RWPE2 (cell line): Measurements from ENCODE around the gene ADRA2A.
A peak's percentile ranks its signal among the peaks of the same experiment; 100 is the strongest.

Source experiments
- ATAC-seq: fragments of 200-7000 bp; cut with Tn5 transposase; 3 replicates; pipeline ENCODE4 v1.9.1; 2021; ENCODE audit warnings: low read depth
- DNase-seq: peaks from one replicate; pipeline ENCODE4 v3.0.0-alpha.2; 2020; ENCODE audit warnings: low spot score
- H3K27ac ChIP-seq: fragments of 450-650 bp; 2 replicates; pipeline ENCODE4 v1.5.1; 2017; ENCODE audit warnings: mild to moderate bottlenecking; ENCODE audit not compliant: poor library complexity, severe bottlenecking
- H3K27me3 ChIP-seq: fragments of 250-450 bp; sonication (Bioruptor Pico); 2 replicates; pipeline ENCODE4 v1.5.1; 2021; ENCODE audit warnings: mild to moderate bottlenecking, moderate library complexity; ENCODE audit not compliant: insufficient read depth, poor library complexity, severe bottlenecking
- H3K36me3 ChIP-seq: fragments of 250-450 bp; sonication (Bioruptor Pico); 2 replicates; pipeline ENCODE4 v1.5.1; 2020; ENCODE audit warnings: low read depth, mild to moderate bottlenecking, moderate library complexity
- H3K4me1 ChIP-seq: fragments of 250-450 bp; sonication (Bioruptor Pico); 2 replicates; pipeline ENCODE4 v1.5.1; 2021; ENCODE audit warnings: mild to moderate bottlenecking, moderate library complexity; ENCODE audit not compliant: insufficient read depth, poor library complexity, severe bottlenecking
- H3K4me3 ChIP-seq: fragments of 250-450 bp; sonication (Bioruptor Pico); 2 replicates; pipeline ENCODE4 v1.5.1; 2021; ENCODE audit warnings: mild to moderate bottlenecking, moderate library complexity; ENCODE audit not compliant: severe bottlenecking
- H3K9me3 ChIP-seq: fragments of 250-450 bp; sonication (Bioruptor Pico); 2 replicates; pipeline ENCODE4 v1.5.1; 2021; ENCODE audit warnings: mild to moderate bottlenecking, moderate library complexity; ENCODE audit not compliant: severe bottlenecking
- CTCF ChIP-seq: fragments of 450-650 bp; IDR thresholded peaks from one replicate; pipeline ENCODE4 v1.5.1; 2017; ENCODE audit warnings: mild to moderate bottlenecking, moderate library complexity; ENCODE audit not compliant: poor library complexity, severe bottlenecking

Gene ADRA2A

GRCh38 chr10:111076682-111077478, at the start of gene ADRA2A:
Gene ADRA2A, plus strand, starts transcription at chr10:111077029. Its CDS starts 968 bp downstream, at chr10:111077997.
- Histone ChIP-seq H3K4me1 (no peaks in the 10 kb centered on the region), H3K9me3 (no peaks in the 10 kb centered on the region), H3K27ac (no peak within 1 kb of the TSS), H3K36me3 (no peaks in the 10 kb centered on the region), H3K4me3 (peak within 1 kb of the TSS; percentile 22), H3K27me3 (peaks cover 67% of the 10 kb centered on the region)
- DNase-seq (no peak), ATAC-seq (peak; percentile 58)
- TF ChIP-seq CTCF: no peak

GRCh38 chr10:111030042-111030750, 46.6 kb upstream of the ADRA2A start:
- Histone ChIP-seq H3K36me3 (no peaks in the 10 kb centered on the region), H3K27me3 (no peaks in the 10 kb centered on the region), H3K9me3 (no peaks in the 10 kb centered on the region), H3K4me3 (no peak overlapping the region), H3K27ac (no peak overlapping the region), H3K4me1 (peaks cover 4% of the 10 kb centered on the region)
- TF ChIP-seq CTCF: no peak
- DNase-seq: no peak
- ATAC-seq: no peak

- peaks cover 4% of the 10 kb centered on the region for H3K9me3 ChIP-seq
- ATAC-seq (peak; percentile 38; the same call in 1 of the 3 replicates), DNase-seq (no peak)
- TF ChIP-seq CTCF: no peak
- H3K36me3 ChIP-seq: no peaks in the 10 kb centered on the region
- no peak overlapping the region for H3K4me3 ChIP-seq
- no peaks in the 10 kb centered on the region for H3K27me3 ChIP-seq
- H3K27ac ChIP-seq: no peak overlapping the region
- peaks cover 7% of the 10 kb centered on the region for H3K4me1 ChIP-seq
These were observed 42.1 kb upstream of the ADRA2A start for GRCh38 chr10:111034598-111035310.

GRCh38 chr10:111035542-111035941, 41.3 kb upstream of the ADRA2A start:
- Histone ChIP-seq H3K4me1 (peaks cover 7% of the 10 kb centered on the region), H3K27ac (no peak overlapping the region), H3K9me3 (peaks cover 6% of the 10 kb centered on the region), H3K4me3 (no peak overlapping the region), H3K27me3 (no peaks in the 10 kb centered on the region), H3K36me3 (no peaks in the 10 kb centered on the region)
- no peak for TF ChIP-seq CTCF
- no peak for ATAC-seq
- no peak for DNase-seq
